ENCODE data around the gene HSDL1.

HSDL1 gene

DNA sequence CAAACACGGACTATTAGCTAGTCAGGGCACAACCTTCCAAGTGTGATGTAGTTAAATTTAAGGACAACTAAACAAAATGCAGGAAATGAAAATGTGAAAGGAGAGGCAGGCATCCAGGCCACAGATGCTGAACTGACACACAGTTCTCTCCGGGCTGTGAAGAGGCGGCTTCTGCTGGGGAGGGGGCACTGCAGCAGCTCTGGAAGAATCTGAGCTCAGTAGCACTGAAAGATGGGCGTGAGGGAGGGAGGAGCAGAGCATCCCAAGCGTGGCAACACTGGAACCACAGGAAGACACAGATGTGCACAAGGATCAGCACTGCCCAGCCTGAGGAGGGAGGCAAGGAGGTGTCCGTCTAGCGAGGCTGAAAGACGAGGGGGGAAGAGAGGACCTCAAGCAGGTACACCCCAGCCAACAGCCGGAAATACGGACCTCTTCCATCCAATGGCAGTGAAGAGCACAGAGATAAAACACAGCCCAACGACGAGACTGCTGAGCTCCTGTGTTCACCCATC, 39.6 kb downstream of the HSDL1 start:
- DNase-seq: no peak

DNA sequence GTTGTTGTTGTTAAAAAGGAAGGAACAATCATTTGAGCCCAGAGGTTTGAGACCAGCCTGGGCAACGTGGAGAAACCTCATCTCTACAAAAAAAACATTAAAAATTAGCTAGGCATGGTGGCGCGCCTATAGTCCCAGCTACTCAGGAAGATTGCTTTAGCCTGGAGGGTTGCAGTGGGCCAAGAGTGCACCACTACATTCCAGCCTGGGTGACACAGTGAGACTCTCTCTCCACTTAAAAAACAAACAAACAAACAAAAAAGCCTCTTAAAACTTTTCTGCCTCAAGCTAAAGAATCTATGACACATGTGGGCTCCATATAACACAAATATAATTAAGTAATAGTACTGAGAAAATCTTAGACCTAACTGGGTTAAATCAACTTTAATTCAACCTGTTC, 40.7 kb downstream of the HSDL1 start:
- DNase-seq: no peak

DNA sequence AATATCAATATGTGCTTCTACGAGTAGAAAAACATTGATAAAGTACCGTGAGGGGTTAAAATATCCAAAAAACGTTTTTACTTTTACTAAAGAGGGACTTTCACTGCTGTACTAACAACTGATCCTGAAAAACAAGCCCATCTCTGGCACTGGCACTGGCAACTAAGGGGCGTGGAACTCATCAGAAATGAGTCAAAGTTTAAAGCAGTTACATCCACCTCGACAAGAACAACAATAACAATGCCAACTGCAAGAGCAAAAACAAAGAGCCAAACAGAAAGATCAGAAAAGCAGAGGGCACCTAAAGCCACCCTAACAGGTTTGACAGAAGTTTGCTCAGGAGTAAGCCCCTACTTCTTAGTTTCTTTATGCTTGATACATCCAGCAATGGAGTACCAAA, 41.3 kb downstream of the HSDL1 start:
- no peak for DNase-seq

DNA sequence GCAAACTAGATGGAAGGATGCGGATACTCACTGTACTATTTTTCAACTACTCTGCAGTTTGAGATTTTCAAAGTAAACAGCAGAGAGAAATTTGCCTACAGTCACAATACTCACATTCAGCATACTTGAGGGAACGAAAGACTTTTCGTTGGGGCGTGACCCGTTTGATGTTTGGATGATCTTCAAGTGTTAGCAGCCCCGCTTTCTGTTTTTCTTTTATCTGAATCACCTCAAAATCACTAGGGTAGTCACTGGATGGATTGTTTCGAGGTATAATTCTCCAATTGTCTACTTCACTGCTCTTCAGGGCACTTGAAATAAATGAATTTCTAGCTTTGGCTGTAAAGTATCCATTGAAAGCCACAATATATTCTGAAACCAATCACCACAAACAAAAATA, 46.0 kb downstream of the HSDL1 start:
- no peak for DNase-seq

DNA sequence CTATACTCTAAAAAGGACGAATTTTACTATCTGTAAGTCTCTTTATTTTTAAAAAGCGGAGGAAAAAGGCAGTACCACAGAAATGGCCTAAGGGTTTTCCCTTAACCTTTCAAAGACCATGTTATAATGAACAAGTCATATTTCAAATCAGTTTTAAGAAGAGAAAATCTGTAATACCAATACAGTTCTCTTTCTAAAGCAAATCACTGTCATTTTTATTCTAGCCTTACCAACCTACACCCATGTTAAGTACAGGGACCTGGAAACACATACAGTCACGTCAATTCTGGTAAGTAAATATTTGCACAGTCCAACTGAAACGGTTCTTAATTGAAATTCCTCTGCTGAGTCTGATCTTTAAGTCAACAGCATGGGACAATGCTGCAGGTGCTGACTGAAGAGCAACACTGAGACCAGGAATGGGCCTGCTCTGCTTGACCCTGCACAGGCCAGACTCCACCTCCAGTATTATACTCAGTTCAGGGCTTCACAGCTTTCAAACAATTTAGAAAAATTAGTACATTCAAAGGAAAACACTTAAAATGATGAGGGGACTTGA, 48.5 kb downstream of the HSDL1 start:
- DNase-seq: peak; percentile 69

DNA sequence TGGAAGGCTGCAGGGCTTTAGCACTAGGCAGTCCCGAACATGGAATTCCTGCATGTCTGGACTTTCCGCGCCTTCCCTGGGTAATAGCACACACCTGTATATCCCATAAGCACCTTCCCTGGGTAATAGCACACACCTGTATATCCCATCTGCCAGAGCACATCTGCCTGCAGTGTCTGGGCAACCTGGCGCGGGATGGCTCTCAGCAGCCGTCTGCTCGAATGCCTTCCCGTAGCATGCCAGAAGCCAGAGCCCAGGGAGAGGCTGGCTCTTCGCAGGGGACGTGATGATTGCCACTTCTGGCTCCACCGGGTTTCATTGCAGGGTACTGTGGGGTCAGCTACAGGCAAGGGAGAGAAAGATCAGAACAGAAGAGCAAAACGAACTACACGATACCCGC, 49.5 kb downstream of the HSDL1 start:
- no peak for DNase-seq

DNA sequence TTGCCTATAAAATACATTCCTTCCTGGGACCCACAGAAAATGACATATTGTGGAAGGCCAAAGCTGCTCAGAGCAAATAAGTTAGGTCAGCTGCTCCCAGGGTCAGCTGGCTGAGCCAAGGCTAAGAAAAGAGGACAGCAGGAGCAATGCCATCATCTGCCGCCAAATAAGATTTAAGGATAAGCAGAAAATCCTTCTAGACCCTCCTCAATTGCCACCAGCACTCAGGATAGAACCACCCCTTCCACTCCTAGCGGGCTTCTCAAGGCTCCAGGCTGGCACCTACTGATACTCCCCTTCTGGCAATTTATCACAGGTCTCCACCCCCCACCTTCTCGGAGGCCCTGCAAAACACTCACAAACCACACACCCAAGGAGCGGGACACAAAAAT, 51.1 kb downstream of the HSDL1 start:
- DNase-seq: no peak

DNA sequence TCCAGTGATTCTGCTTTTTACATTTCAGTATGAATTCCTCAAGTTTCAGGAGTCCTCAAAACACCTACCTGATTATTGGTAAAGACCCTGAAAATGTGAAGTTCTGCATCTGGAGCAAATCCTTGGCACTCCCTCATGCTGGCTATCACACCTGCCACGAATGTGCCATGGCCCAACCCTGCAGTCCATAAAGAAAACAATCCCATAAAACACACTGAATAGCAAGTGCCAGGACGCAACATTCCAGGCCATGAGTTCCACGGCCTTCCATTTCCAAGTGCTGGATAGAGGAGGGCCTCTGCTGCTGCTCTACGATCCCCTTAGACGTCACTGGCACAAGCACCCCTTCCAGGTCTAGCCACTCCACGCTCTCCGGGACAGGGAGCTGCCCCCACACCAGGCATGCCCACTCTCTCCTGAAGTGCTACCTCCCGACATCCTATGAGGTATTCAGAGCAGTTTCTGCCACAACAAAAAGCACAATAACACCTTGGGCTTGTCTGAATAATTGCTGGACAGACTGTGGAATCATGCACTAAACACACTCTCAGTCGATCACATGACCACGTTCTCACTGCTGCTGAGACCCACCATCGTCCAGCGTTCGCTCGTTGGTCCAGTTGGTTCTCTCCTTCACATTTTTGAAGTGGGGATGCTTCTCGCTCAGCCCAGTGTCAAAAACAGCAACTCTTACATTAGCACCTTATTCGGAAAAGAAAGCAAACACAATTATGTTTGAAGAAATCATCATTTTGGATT, 51.7 kb downstream of the HSDL1 start:
- DNase-seq: no peak

DNA sequence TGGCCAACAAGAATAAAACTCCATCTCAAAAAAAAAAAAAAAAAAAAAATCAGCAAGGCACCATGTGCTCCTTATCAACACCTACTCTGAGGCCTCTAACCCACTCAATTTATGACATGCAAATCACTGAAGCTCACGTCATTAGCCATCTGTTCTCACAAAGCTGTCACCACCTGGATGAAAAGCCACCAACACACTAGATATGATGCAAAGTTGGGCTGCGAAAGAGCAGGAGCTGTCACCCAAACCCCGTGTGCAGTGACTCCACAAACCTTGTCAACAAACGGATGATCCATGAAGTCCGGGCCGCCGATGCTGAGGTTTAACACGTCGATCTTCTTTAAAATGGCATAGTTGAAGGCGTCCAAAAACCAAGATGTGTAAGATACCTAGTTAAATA, 53.5 kb downstream of the HSDL1 start:
- DNase-seq: no peak

DNA sequence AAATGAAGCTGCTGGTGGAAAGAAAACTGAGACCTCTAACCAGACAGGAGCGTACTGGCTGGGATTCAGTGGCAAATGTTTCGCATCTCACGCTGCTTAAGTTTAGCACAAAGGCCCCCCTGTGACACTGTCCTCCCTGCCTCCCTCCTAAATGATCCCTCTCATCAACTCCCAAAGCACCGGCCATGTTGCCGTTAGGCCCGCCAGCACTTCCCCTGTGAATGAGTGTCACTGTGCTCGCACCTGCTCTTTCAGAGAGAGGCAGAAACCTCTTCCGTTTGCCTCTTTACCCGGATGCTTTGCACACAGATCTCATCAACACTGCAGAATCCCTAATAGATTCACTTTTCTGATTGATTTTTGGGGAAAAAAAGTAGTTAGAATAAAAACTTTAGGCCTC, 54.8 kb downstream of the HSDL1 start:
- DNase-seq: no peak

DNA sequence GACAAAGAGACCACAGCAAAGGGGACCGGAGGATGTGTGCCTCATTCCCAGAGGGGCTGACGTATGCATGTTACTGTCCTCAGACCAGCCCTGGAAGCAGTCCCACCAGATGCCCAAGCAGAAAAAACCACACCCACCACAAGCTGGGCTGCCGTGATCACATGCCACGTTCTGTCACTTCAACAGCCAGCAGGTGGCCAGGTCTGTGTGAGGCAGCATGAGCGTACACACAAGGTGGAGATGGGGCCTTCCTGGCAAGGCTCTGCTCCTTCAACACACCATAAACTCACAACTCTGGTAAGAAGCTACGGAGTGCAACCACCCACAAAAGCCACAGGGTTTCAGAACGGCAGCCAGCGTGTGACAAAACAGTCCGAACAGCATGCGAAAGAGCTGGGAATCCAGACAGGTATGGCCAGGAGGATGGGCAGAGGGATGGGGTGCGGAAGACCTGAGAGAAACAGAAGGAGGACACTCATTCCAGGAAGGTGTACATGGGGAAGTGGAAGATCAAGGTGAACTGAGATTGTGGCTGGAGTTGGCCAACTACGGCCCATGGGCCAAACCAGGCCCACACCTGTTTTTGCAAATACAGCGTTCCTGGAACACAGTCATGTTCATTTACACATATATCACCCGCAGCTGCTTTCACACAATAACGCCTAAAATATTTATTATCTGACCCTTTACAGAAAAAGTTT, 56.1 kb downstream of the HSDL1 start:
- no peak for DNase-seq

DNA sequence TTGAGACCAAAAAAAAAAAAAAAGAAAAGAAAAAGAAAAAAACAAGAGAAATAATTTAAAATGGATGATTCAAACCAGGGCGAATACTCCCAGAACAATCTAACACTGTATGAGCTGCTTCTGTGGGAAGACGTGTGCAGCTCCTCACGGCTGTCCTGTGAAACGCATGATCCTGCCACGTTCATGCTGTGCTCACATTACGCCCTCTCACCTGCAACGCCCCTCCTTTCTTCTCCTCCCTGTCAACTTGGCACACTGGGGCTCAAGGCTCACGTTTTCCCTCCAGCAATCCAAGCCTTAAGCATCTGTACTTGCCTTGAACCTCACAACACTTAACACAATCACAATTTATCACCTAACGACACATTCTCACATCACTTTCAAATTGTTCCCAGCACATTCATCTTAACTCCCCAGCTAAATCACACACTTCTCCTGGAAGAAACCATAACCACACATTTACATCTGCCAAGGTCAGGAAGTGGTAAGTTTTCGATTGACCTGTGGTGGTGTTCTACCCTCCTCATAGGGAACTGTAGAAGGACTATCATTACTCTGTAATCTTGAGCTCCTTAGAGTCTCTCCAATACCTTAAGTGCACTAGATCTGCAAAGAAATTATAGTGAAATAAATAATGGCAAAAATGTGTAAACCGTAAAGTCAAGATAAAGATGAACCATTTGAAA, 57.4 kb downstream of the HSDL1 start:
- no peak for DNase-seq

DNA sequence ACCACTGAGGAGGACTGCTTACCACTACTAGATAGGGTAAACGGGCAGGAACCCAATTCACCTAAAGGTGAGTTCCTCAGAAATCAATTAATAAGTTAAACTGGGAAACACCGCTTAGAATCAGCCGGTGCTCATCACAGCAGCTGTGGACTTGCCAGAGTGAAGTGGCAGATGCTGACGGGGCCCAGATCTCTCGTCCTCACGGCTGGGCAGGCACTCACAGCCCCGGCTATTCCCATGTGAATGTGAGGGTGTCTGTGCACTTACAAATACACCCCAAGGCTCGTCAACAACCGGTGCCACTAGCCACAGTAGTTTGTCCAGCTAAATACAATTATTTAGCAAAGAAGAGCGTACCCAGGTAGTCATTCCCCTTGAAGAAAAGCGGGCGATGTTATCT, 58.0 kb downstream of the HSDL1 start:
- no peak for DNase-seq

DNA sequence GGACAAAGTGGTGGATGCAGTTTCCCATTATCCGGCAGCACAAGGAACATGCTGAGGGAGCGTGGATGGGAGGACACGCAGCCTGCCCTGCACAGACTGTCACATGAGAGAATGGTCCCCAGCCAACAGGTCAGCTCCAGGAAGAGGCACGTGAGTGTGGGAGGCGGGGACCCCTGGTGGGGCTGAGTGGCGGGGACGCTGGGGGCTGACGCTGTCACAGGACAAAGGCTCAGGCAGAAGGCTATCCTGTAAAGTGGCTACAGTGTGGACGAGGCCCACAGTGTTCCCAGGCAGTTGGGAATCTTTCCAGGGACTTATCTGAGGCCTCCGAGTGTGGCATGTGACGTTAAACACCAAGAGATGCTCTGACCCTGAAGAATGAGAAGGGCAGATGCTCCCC, 58.6 kb downstream of the HSDL1 start:
- no peak for DNase-seq

DNA sequence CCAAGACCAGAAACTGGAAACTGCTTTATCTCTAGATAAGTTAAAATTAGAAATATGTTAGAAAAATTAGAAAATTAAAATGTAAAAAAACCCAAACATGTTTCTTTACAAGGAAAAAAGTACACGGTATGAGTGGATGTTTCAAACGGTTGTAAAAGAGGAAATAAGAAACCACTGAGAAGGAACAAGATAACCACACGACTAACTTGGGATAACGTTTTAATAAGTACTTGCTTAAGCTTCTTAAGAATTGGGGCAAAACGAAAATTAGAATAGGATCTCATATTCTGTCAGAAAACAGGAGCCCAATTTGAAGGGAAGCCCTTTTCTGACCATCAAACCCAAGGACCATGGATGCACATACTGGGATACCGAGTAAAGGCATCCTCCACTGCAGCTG, 59.2 kb downstream of the HSDL1 start:
- DNase-seq: no peak

DNA sequence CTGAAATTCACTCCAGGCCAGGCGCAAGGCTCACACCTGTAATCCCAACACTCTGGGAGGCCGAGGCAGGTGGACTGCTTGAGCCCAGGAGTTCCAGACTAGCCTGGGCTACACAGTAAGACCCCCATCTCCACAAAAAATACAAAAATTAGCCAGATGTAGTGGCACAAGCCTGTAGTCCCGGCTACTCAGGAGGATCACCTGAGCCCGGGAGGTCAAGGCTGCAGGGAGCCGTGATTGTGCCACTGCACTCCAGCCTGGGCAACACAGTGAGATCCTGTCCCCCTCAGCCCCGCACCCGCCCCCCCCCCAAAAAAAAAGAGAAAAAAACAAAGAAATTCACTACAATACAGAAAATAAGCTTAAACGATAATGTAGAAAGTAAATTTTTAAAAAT, 59.7 kb downstream of the HSDL1 start:
- no peak for DNase-seq

DNA sequence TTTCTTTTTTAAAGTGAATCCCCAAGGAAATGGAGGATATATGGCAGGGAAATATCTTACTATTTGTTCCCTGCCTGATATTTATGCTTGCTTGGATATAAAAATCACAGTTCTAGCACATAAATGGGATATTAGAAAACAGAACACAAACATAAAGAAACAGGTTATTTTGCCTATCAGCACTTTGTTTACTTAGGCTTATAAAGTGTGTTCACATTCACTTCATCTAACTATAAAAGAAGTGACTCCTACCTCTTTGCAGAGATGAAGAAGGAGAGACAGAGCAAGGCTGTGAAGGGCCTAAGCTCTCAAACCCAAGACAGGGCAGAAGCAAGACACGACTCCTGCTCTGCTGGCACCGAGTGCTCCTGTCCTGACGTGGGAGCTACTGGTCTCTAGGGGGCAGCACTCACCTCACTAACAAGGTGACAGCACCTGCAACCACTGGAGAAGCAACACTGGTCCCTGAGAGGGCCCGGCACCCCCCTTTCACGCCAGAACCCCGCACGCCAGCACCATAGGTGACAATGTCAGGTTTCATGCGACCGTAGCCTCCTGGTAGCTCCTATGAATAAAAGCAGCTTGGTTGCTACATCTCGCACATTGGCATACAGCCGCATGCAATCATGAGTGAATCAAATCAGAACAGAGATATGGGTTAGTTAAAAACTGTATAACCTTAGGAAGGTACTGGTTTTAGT, 60.3 kb downstream of the HSDL1 start:
- DNase-seq: peak; percentile 3

DNA sequence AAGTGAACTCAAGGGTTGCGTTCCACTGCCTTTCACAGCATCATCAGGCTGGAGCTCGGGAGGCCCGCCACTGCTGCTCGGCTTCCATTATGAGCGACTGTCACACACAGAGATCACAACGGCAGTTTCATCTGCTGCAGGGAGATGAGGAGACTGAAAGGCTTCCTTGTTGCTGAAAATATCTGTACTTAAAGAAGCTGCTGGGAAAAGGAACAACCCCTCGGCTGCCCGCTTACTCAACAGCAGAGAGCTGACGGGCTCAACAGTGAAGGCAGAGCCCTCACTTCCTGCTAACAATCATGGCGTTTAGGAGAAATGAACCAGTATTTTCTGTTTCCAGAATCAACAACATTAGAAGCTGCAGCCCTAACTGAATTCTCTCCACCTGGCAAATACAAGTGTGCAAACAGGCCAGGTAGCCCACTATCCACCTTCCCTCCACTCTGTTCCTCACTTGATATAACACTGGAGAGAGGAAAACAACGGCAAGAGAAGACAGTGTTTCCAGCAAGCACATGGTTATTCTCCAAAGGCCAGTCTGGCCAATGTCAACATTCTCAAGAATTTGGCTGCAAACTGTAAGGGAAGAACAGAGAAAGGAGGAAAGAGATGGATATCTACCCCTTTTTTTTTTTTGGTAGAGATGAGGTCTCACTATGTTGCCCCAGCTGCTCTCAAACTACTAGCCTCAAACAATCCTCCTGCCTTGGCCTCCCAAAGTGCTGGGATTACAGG, 62.0 kb downstream of the HSDL1 start:
- DNase-seq: no peak

DNA sequence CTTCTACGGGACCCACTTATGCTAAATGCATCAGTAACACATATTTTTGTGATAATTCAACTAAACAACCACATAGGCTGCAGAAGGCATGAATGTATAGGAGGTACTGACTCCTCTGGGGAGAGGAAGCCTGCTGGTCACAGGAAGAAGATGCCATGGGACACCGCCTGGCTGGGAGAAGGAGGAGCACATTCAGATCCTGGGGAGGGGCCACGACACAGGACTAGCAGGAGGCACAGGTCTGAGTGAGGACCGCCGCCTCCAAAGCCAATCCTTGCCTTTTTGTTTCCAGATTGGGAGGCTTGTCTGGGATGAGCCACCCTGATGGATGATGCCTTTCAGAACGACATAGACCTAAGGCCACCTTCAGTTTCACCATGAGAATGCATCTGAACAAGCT, 62.9 kb downstream of the HSDL1 start:
- DNase-seq: no peak

DNA sequence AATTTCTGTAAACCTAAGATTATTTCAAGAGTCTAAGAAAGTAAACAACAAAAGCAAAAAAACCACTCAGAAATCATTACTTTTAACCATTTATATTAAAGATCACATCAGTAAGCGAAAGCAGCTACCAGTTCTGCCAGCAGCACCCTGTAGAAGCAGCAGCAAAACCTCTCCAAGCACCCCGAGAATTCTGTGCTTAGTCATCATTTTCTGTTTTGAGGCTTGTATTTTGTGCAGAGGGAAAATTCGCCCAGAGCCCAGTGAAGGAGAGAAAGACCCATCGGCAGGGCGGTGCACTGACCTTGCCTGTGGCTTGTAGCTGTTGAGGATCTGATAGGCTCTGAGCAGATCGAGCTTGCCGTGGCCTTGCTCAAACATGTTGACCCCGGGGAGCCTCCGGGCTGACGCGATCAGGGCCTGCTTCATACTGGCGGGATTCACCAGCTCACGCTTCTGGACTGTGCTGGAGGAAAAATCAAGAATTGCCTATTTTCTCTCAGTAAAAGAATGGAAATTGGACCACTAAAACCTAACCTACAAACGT, 63.5 kb downstream of the HSDL1 start:
- no peak for DNase-seq

DNA sequence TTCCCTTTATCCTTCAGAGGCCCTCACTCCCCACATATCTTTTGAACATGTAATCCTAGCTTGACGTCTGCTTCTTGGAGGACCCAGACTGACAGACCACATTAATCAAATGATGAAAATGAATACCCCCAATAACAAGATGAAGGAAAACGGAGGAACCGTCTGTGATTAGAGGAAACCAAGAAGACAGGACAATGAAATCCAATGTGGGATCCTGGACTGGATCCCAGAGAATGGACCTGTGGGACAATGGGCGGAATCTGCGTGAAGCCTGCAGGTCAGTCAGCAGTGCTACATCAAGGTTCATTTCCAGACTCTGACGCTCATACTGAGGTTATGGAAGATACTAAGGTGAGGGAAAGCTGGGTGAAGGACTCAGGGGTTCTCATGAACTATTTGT, 64.2 kb downstream of the HSDL1 start:
- no peak for DNase-seq

DNA sequence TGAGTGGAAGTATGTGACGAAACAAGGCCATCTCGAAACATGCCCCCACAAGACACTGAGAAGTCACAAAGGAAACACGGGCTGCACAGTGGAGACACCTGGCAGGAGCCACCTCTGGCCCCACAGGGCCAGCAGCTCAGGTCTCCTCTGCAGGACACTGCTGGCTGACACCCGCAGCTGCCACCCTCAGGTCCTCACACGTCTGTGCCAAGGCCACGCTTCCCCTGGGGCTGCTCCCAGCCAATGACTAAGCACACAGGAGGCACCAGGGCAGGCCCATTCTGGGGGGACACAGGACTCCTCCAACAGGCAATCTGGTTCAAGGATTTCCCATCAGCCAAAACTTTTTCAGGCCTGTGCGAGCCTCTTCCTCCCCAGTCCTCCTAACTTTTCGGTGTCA, 64.6 kb downstream of the HSDL1 start:
- no peak for DNase-seq

Measured in NCI-H774 (cell line).